Mesothelial cell of epicardium (in vitro differentiated cells): ENCODE data around the gene TMEM94. TPM values are rescaled to one million over a fixed set of nuclear protein-coding genes. Genes with fewer than 3 reads are reported as not detected.
"Not testable (repeated sequence)": the region's sequence is repeated elsewhere in the genome, so short reads cannot be mapped to it uniquely, and the experiment has no call there.

Experiments
- DNase-seq, 2 experiments: peaks; one replicate each; pipeline ENCODE4 v3.0.0; 2021; ENCODE audit warnings: low spot score in 2 of 2; ENCODE audit not compliant: unreplicated experiment in 2 of 2
- H3K27ac Mint-ChIP-seq: 2 replicates; pipeline ENCODE4 v1.8.0; 2021; ENCODE audit warnings: mixed read lengths
- H3K27me3 Mint-ChIP-seq: 2 replicates; pipeline ENCODE4 v1.8.0; 2021; ENCODE audit warnings: low read depth, mixed read lengths
- H3K36me3 Mint-ChIP-seq: 2 replicates; pipeline ENCODE4 v1.8.0; 2021; ENCODE audit warnings: mixed read lengths
- H3K4me1 Mint-ChIP-seq: 2 replicates; pipeline ENCODE4 v1.8.0; 2021; ENCODE audit warnings: mixed read lengths
- H3K4me3 Mint-ChIP-seq: 2 replicates; pipeline ENCODE4 v1.8.0; 2021; ENCODE audit warnings: mild to moderate bottlenecking, moderate library complexity, mixed read lengths
- H3K9me3 Mint-ChIP-seq: 2 replicates; pipeline ENCODE4 v1.8.0; 2021; ENCODE audit warnings: mixed read lengths
- CTCF ChIP-seq: fragments of 200-600 bp; sonication (generic); IDR thresholded peaks from one replicate; pipeline ENCODE4 v1.5.0; 2021; ENCODE audit warnings: antibody characterized with exemption; ENCODE audit not compliant: unreplicated experiment
- total RNA-seq: library from RNA; stranded (reverse); gene quantifications from 3 replicates; pipeline ENCODE4 v1.2.1, GENCODE V29; 2021

TMEM94 gene
- total RNA-seq, 1 donor from 2014 or later: 126 TPM

DNA sequence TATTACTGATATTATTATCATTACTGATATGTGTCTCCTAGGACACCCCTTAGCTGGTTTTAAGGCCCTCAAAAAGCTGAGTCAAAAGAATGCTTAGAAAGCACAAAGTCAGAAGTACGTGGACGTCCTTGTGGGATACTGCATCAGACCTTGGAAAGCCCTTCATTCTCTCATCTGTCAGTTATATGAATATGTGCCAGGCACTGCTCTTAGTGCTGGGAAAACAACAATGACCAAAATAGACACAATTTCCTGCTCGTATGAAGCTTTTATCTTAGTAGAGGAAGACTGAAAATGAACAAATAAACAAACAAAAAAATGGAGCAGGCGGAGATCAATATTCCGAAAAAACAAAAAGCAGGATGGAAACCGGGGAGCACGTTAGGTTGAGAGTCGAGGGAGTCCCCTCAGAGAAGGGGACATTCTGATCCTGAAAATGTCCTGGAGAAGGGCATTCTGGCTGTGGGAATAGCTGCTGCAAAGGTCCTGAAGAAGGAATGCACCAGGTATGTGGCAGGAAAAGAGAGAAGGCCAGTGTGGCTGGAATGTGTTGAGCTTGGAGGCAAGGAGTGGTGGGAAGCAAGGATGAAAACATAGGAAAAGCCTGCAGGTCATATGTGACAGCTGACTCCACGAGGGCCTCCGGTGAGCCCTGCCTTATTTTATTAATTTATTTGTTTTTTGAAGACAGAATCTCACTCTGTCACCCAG is 15.5 kb upstream of the TMEM94 start:
- peaks cover 3% of the 10 kb centered on the region for H3K4me1 Mint-ChIP-seq
- no peaks in the 10 kb centered on the region for H3K9me3 Mint-ChIP-seq
- no peak for TF ChIP-seq CTCF
- H3K4me3 Mint-ChIP-seq: no peak overlapping the region
- no peaks in the 10 kb centered on the region for H3K36me3 Mint-ChIP-seq
- DNase-seq: no peak
- no peaks in the 10 kb centered on the region for H3K27me3 Mint-ChIP-seq
- no peak overlapping the region for H3K27ac Mint-ChIP-seq

- no peaks in the 10 kb centered on the region for H3K9me3 Mint-ChIP-seq
- H3K36me3 Mint-ChIP-seq: no peaks in the 10 kb centered on the region
- peaks cover 3% of the 10 kb centered on the region for H3K4me1 Mint-ChIP-seq
- no peak overlapping the region for H3K27ac Mint-ChIP-seq
- TF ChIP-seq CTCF: no peak
- DNase-seq: no peak
- H3K4me3 Mint-ChIP-seq: no peak overlapping the region
- H3K27me3 Mint-ChIP-seq: no peaks in the 10 kb centered on the region
These were observed 14.0 kb upstream of the TMEM94 start for GRCh38 chr17:75442168-75443103.

GRCh38 chr17:75445296-75445695 is 11.1 kb upstream of the TMEM94 start:
- no peaks in the 10 kb centered on the region for H3K27me3 Mint-ChIP-seq
- no peaks in the 10 kb centered on the region for H3K9me3 Mint-ChIP-seq
- TF ChIP-seq CTCF: no peak
- no peaks in the 10 kb centered on the region for H3K36me3 Mint-ChIP-seq
- DNase-seq: no peak
- no peak overlapping the region for H3K4me3 Mint-ChIP-seq
- H3K4me1 Mint-ChIP-seq: peaks cover 7% of the 10 kb centered on the region
- no peak overlapping the region for H3K27ac Mint-ChIP-seq

- H3K27ac Mint-ChIP-seq, H3K9me3 Mint-ChIP-seq, H3K27me3 Mint-ChIP-seq, H3K36me3 Mint-ChIP-seq, DNase-seq, H3K4me1 Mint-ChIP-seq, H3K4me3 Mint-ChIP-seq: not testable (repeated sequence)
These were observed 10.5 kb upstream of the TMEM94 start for GRCh38 chr17:75445896-75446295.

DNA sequence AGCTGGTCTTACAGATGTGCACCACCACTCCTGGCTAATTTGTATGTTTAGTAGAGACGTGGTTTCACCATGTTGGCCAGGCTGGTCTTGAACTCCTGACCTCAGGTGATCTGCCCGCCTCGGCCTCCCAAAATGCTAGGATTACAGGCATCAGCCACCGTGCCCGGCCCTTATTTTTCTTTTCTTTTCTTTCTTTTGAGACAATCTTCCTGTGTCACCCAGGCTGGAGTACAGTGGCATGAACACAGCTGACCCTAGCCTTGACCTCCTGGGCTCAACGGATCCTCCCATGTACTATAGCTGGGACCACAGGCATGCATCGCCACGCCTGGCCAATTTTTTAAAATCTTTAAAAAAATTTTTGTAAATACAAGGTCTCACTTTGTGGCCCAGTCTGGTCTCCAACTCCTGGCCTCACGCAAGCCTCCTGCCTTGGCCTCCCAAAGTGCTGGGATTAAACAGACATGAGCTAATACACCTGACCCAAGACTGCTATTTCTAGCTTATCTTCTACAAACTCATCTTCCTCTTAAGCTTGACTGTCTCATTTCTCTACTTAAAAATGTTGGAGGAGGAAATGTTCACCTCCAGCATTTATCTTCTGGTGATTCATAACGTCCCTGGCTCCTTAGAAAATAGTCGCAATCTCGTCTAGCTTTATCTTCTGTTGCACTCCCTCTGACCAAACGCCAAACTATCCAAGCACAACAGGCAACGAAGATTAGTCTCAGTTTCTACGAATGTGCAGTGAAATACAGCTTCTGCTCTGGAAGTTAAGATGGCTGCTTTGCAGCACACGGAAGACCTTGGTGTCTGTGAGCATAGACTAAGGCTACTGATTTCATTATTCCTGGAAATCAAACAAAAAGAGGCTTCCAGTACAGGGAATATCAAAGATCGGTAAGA is 8.2 kb upstream of the TMEM94 start:
- peak overlapping the region; percentile 44 for H3K27ac Mint-ChIP-seq
- TF ChIP-seq CTCF: no peak
- H3K4me3 Mint-ChIP-seq: no peak overlapping the region
- no peaks in the 10 kb centered on the region for H3K36me3 Mint-ChIP-seq
- no peak for DNase-seq
- no peaks in the 10 kb centered on the region for H3K27me3 Mint-ChIP-seq
- peaks cover 7% of the 10 kb centered on the region for H3K4me1 Mint-ChIP-seq
- no peaks in the 10 kb centered on the region for H3K9me3 Mint-ChIP-seq
